Activated CD8-positive, alpha-beta memory T cell treated with anti-CD3 and anti-CD28 coated beads, Interleukin-2, amount 10 ng/mL, durations not matched to agents 7 days and 5 days (primary cell): ENCODE results near the gene RCAN3. TPM values are rescaled to one million over a fixed set of nuclear protein-coding genes. Genes with fewer than 3 reads are reported as not detected.

Experiments
- ATAC-seq: fragments of 150-1000 bp; cut with Tn5 transposase; one replicate; pipeline ENCODE4 v1.10.0; 2021; ENCODE audit warnings: moderate library complexity
- CTCF ChIA-PET: fragments of 350-600 bp; sonication (Branson Sonifier 250); formaldehyde crosslinking; loops from one replicate; lab custom pipeline; 2021; ENCODE audit warnings: antibody characterized with exemption; lab: Charles Lee
- DNase-seq: peaks from one replicate; pipeline ENCODE4 v3.0.0-alpha.2; 2020
- H3K27ac Mint-ChIP-seq: one replicate; pipeline ENCODE4 v1.8.0; 2021; ENCODE audit warnings: mild to moderate bottlenecking, mixed read lengths
- H3K27me3 Mint-ChIP-seq: one replicate; pipeline ENCODE4 v1.8.0; 2021; ENCODE audit warnings: mixed read lengths
- H3K36me3 Mint-ChIP-seq: one replicate; pipeline ENCODE4 v1.8.0; 2021; ENCODE audit warnings: mild to moderate bottlenecking, mixed read lengths
- H3K4me1 Mint-ChIP-seq: one replicate; pipeline ENCODE4 v1.8.0; 2021; ENCODE audit warnings: mixed read lengths
- H3K4me3 Mint-ChIP-seq: one replicate; pipeline ENCODE4 v1.8.0; 2021; ENCODE audit warnings: mild to moderate bottlenecking, moderate library complexity, mixed read lengths
- H3K9me3 Mint-ChIP-seq: one replicate; pipeline ENCODE4 v1.8.0; 2022; ENCODE audit warnings: low read depth, mixed read lengths
- total RNA-seq, 2 experiments: library from RNA; stranded (reverse); gene quantifications; one replicate each; pipeline ENCODE4 v1.2.3, GENCODE V29; 2021

The RCAN3 gene
- total RNA-seq, 2 experiments from 2014 or later, result 23.9 to 30.6 TPM

DNA sequence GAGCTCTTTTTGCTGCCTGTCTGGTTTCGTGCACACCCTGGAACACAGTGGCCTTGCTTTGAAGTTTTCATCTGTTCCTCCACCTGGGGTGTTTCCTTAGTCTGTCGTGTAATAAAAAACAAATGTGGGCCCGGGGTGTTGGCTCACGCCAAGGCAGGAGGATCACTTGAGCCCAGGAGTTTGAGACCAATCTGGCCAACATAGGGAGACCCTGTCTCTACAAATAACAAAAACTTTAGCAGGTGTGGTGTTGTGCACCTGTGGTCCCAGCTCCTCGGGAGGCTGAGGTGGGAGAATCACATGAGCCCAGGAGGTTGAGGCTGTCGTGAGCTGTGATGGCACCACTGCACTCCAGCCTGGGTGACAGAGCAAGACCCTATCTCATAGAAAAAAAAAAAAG, 57.7 kb downstream of the RCAN3 start:
- DNase-seq (no peak), ATAC-seq (no peak)
- Mint-ChIP-seq H3K4me3 (no peak overlapping the region), H3K36me3 (no peaks in the 10 kb centered on the region), H3K27me3 (peaks cover 41% of the 10 kb centered on the region), H3K4me1 (peaks cover 14% of the 10 kb centered on the region), H3K27ac (no peak overlapping the region), H3K9me3 (no peaks in the 10 kb centered on the region)
- CTCF ChIA-PET, result interaction anchor here (1.0 to 6.1 kb wide), 2 partner anchors 19 to 27 kb away, joined by 4 to 21 read pairs; no protein-coding TSS in a partner anchor

DNA sequence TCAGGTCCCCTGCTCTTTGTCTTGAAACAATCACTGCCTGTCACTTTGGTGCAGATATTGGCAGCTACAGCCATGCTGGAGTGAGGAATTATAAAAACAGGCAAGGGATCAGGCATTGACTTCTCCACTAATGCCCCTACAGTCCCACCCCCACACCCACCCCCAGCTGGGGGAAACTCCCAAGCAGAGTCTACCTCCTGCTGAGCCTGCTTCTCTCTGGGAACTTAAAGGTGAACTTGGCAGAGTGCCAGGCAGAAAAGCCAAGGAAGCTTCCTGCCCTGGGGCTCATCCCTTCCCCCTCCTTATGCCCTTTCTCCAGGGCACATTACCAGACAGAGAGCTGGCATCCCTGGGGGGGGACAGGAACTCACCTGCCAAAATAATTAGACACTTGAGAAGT, 60.0 kb downstream of the RCAN3 start:
- no peak overlapping the region for H3K4me3 Mint-ChIP-seq
- H3K27me3 Mint-ChIP-seq, result peaks cover 24% of the 10 kb centered on the region
- DNase-seq (no peak), ATAC-seq (no peak)
- H3K27ac Mint-ChIP-seq, result no peak overlapping the region
- H3K9me3 Mint-ChIP-seq, result no peaks in the 10 kb centered on the region
- peaks cover 7% of the 10 kb centered on the region for H3K4me1 Mint-ChIP-seq
- CTCF ChIA-PET, result interaction anchor here (1.0 to 6.1 kb wide), 3 partner anchors 25 to 408 kb away, joined by 3 to 21 read pairs (median 4); no protein-coding TSS in a partner anchor
- H3K36me3 Mint-ChIP-seq, result no peaks in the 10 kb centered on the region

DNA sequence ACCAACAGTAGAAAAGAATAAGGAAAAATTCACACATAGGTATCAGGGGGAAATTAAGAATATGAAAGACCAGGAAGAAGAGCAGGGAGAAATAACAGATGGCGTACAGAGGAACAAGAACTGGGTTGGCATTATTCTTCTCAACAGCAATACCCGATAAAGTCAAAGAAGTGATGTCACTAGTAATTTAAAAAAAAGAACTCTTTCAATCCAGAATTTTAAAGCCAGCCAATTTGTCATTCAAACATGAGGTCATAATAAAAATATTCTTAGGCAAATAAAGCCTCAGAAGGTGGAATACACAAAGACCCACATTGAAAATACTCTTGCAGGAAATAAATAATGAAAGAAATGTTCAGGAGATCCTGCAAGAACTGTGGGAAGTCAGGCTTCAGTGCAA, 62.1 kb downstream of the RCAN3 start:
- no peak for DNase-seq
- peaks cover 2% of the 10 kb centered on the region for H3K4me1 Mint-ChIP-seq
- H3K9me3 Mint-ChIP-seq, result no peaks in the 10 kb centered on the region
- no peak overlapping the region for H3K27ac Mint-ChIP-seq
- peaks cover 20% of the 10 kb centered on the region for H3K27me3 Mint-ChIP-seq
- H3K4me3 Mint-ChIP-seq, result no peak overlapping the region
- H3K36me3 Mint-ChIP-seq, result no peaks in the 10 kb centered on the region
- CTCF ChIA-PET, result interaction anchor here (0.6 to 6.1 kb wide), 5 partner anchors 10 to 327 kb away, joined by 3 to 21 read pairs (median 3); no protein-coding TSS in a partner anchor
- ATAC-seq, result no peak

DNA sequence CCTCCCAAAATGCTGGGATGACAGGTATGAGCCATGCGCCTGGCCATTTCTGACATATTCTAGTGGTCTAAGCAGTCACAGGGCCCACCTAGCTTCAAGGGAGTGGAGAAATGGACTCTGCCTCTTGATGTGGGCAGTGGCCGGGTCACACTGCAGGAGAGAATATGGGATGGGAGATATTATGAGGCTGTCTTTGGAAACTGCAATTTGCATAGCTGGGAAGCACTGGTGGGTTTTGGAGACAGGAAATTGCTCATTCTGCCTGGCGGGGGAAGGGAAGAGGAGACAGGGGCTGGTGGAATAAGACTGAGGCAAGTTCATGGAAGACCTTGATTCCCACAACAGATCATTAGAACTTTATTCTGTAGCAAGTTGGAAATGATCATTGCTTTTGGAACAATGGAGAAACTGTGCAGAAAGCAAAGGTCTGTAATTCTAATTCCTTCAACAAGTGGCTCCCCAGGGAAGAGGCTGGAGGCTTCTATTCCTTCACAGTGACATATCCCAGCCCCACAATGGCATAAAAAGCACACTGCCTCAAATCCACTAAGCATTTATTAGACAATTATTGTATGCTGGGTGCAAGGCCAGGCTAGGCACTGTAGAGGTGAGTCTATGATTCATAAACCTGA, 63.7 kb downstream of the RCAN3 start:
- no peak overlapping the region for H3K4me3 Mint-ChIP-seq
- ATAC-seq, result no peak
- DNase-seq, result no peak
- H3K36me3 Mint-ChIP-seq, result no peaks in the 10 kb centered on the region
- no peak overlapping the region for H3K27ac Mint-ChIP-seq
- peaks cover 2% of the 10 kb centered on the region for H3K4me1 Mint-ChIP-seq
- peaks cover 13% of the 10 kb centered on the region for H3K27me3 Mint-ChIP-seq
- CTCF ChIA-PET, result interaction anchor here (6.1 kb wide), 1 partner anchor 21 kb away, joined by 21 read pairs; no protein-coding TSS in a partner anchor
- no peaks in the 10 kb centered on the region for H3K9me3 Mint-ChIP-seq

DNA sequence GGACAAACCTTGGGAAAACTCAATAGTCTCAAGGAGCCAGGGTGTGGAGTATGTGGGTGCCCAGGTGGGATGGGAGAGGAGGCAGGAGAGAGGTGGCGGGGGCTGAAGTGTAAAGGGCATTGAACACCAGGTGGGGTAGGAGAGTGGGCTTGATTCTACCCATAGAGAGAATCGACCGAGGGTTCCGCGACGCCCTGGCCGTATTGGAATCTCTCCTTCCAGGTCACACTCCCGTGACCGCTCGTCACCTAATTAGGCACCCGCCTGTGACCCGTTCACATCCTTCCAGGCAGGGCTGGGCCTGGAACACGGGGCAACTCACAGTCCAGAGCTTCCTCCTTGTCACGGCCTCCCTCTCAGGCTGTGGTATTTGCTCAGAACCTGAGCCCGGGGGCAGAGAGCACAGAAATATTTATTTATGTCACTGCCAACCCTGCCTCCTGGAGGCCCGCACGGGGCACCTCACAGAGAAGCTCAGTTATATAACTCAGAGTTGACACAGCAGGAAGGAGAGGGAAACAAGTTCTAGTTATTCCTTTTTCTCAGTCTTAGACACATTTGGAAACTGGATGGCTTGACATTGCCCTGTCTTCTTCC, 65.3 kb downstream of the RCAN3 start:
- Mint-ChIP-seq H3K4me3 (no peak overlapping the region), H3K36me3 (no peaks in the 10 kb centered on the region), H3K27me3 (peaks cover 7% of the 10 kb centered on the region), H3K4me1 (peaks cover 12% of the 10 kb centered on the region), H3K9me3 (no peaks in the 10 kb centered on the region), H3K27ac (no peak overlapping the region)
- no peak for ATAC-seq
- no peak for DNase-seq
- CTCF ChIA-PET, result no interaction called here

DNA sequence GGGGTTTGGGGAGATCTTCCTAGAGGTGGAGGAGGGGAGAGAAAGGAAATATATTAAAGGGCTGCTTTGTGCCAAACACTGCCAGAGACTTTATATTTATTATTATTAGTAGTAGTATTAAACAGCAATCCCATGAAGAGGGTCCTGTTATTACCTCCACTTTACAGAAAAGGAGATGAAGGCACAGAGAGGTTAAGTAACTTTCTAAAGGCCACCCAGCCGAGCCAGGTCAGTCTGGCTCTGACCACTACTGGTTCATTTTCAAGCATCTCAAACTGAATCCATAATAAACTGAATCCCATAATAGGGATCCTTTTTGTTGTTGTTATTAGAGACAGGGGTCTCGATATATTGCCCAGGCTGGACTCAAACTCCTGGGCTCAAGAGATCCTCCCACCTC, 65.8 kb downstream of the RCAN3 start:
- Mint-ChIP-seq H3K27me3 (peaks cover 7% of the 10 kb centered on the region), H3K4me1 (peaks cover 15% of the 10 kb centered on the region), H3K9me3 (no peaks in the 10 kb centered on the region), H3K27ac (no peak overlapping the region), H3K4me3 (no peak overlapping the region), H3K36me3 (no peaks in the 10 kb centered on the region)
- DNase-seq, result no peak
- CTCF ChIA-PET, result no interaction called here
- ATAC-seq, result no peak

DNA sequence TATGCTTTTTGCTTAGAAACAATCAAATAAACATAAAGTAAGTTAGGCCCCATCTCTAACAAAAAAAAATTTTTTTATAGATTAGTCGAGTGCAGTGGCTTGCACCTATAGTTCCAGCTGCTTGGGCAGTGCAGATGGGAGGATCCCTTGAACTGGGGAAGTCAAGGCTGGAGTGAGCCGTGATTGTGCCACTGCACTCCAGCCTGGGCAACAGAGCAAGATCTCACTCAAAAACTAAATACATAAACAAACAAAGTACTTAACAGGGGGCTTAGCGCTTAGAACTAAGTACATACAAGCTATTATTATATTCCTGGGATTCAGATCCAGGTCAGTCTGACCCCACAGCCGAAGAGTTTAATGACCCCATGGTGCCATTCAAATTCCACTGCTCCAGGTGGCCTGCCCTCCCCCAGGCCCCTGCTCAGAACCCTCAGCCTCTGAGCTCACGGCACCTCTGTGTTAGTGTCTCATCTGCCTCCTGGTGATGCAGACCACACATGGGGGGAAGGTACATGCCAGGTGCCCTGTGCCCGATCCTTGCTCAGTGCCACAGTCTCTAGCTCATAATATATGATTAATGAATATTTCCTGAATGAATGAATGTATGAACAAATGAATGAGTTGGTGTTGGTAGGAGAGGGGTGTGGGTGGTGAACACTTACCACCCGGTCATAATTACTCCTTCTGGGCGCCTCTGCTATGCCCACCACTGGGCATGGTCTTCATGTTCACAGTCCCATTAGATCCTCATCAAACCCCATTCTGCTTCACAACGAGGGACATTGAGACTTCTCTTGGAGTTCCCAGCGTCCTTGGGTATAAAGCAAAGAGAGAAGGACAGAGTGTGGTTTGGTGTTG, 67.9 kb downstream of the RCAN3 start:
- DNase-seq (no peak), ATAC-seq (no peak)
- H3K27ac Mint-ChIP-seq, result no peak overlapping the region
- peaks cover 15% of the 10 kb centered on the region for H3K4me1 Mint-ChIP-seq
- H3K9me3 Mint-ChIP-seq, result no peaks in the 10 kb centered on the region
- no peaks in the 10 kb centered on the region for H3K27me3 Mint-ChIP-seq
- no peaks in the 10 kb centered on the region for H3K36me3 Mint-ChIP-seq
- H3K4me3 Mint-ChIP-seq, result no peak overlapping the region
- CTCF ChIA-PET, result interaction anchor here (1.2 kb wide), 1 partner anchor 17 kb away, joined by 4 read pairs; no protein-coding TSS in a partner anchor

DNA sequence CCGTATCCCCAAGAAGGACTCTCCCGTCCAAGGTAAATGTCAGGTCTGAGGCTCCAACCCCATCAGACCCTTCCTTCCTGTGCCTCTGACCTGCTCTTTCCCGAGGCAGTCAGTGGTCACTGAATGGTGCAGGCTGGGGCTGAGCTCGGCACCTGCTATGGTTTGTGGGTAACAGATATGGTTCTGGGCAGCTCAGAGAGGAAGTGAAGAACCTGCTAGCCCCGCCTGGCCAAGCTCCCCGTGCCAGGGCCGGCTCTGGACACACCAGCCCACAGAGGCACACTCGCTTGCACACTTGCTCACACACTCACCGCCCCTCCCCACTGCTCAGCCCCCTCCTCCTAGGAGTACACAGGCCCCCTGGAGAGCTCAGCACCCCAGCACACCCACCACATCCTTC, 69.7 kb downstream of the RCAN3 start:
- Mint-ChIP-seq H3K27me3 (no peaks in the 10 kb centered on the region), H3K27ac (no peak overlapping the region), H3K4me3 (no peak overlapping the region), H3K4me1 (peaks cover 13% of the 10 kb centered on the region), H3K9me3 (no peaks in the 10 kb centered on the region), H3K36me3 (no peaks in the 10 kb centered on the region)
- ATAC-seq, result peak; percentile 33
- CTCF ChIA-PET, result interaction anchor here (1.1 to 1.2 kb wide), 3 partner anchors 12 to 31 kb away, joined by 3 to 9 read pairs (median 5); no protein-coding TSS in a partner anchor
- no peak for DNase-seq

DNA sequence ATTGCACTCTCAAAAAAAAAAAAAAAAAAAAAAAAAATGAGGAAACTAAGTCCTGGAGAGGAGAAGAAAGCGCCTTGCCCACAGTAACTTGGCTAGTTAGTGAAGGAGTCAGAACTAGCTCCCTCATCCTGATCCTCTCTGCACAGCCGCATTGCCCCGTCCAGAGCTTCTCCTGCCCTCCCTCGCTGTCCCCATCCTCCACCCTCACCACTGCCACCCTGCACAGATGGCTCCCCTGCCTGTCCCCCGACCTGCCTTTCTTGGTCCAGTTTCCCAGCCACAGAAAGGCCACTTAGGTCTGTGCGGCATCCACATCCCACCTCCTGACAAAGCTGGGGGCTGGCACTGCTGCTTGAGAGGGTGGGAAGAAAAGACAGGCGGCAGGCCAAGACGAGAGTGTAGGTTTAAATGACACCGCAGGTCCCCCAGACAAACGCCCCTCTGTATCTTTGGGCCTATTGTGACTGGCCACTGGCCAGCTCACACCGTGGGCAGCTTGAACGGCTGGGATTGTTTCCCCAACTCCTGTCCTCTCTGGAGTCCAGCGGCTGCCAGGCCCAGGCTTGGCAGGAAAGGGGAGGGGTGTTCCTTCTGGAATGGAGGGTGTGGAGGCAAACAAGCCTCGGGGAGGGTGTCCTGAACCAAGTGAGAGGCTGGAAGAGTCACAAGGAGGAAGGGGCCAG, 73.4 kb downstream of the RCAN3 start:
- Mint-ChIP-seq H3K36me3 (no peaks in the 10 kb centered on the region), H3K27ac (no peak overlapping the region), H3K4me1 (peaks cover 13% of the 10 kb centered on the region), H3K9me3 (no peaks in the 10 kb centered on the region), H3K4me3 (no peak overlapping the region), H3K27me3 (no peaks in the 10 kb centered on the region)
- no peak for ATAC-seq
- DNase-seq, result no peak
- CTCF ChIA-PET, result interaction anchor here (0.7 to 2.0 kb wide), 2 partner anchors 11 kb away, joined by 3 to 12 read pairs; no protein-coding TSS in a partner anchor

DNA sequence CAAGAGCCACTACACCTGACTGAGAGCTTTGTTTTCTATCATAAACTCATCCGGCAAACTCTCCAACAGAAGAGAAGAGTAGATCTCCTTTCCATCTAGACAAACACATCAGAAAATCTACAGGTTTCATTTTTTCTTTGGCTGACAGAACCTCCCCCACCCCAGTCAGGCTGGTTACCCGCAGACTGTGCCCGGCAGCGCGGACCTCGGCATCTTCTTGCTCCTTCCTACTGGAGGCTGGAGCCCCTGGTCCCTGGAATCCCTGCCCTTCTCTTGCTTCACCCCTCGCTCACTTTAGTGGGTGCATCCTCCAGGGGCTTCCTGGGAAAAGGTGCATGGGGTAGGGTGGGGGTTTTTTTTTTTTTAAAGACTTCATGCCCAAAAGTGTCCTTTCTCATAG, 76.2 kb downstream of the RCAN3 start:
- no peak for DNase-seq
- H3K27me3 Mint-ChIP-seq, result no peaks in the 10 kb centered on the region
- CTCF ChIA-PET, result interaction anchor here (0.9 to 1.5 kb wide), 2 partner anchors 8 to 37 kb away, joined by 3 to 6 read pairs; no protein-coding TSS in a partner anchor
- H3K4me1 Mint-ChIP-seq, result no peaks in the 10 kb centered on the region
- H3K27ac Mint-ChIP-seq, result no peak overlapping the region
- H3K36me3 Mint-ChIP-seq, result no peaks in the 10 kb centered on the region
- no peaks in the 10 kb centered on the region for H3K9me3 Mint-ChIP-seq
- no peak overlapping the region for H3K4me3 Mint-ChIP-seq
- ATAC-seq, result no peak

DNA sequence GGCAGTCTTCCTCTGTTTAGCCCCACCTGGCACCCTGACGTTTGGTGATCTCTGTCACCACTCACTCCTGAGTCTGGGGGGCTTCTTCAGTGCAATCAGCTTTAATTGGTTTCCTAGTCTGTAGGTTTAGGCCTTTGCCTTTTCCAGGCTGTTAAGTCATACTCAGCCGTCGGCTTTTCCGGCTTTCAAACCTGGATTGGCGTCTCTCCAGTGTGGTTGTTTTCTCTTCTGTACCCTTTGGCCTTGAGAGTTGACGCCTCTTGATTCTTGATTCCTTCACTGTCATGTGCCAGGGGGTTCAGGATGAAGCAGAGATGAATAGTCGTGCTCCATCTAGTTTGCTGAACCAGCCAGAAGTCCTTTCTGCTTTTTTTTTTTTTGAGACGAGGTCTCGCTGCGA, 78.1 kb downstream of the RCAN3 start:
- Mint-ChIP-seq H3K36me3 (no peaks in the 10 kb centered on the region), H3K27me3 (peaks cover 3% of the 10 kb centered on the region), H3K4me1 (peaks cover 5% of the 10 kb centered on the region), H3K27ac (no peak overlapping the region), H3K4me3 (no peak overlapping the region), H3K9me3 (no peaks in the 10 kb centered on the region)
- no peak for ATAC-seq
- CTCF ChIA-PET, result no interaction called here
- no peak for DNase-seq

DNA sequence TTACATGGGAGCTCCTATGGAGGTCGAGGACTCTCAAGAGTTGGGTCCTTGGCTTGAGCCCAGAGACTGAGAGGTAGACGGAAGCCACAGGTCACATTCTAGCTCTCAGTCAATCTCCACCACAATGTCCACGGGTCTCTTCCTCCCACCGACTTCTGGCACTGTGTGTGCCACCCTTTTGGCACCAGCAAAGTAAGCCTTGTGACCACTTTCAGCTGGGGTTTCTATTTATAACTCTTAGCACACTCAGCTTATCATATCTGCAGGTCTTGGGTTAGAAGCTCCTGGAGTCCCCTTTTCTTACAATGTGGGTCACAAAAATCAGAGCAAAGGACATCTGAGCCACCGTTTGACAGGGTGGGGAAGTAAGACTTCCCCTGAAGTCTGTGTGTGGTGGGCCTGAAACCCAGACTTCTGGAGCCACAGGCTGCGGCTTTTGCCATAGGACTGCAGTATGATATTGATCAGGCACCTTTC, 81.6 kb downstream of the RCAN3 start:
- ATAC-seq, result no peak
- H3K4me1 Mint-ChIP-seq, result peaks cover 10% of the 10 kb centered on the region
- no peak overlapping the region for H3K4me3 Mint-ChIP-seq
- CTCF ChIA-PET, result interaction anchor here (0.8 to 3.1 kb wide), 5 partner anchors 12 to 192 kb away, joined by 3 to 11 read pairs (median 3); partner anchors contain the start of gene NIPAL3
- DNase-seq, result no peak
- H3K36me3 Mint-ChIP-seq, result no peaks in the 10 kb centered on the region
- no peak overlapping the region for H3K27ac Mint-ChIP-seq
- peaks cover 7% of the 10 kb centered on the region for H3K27me3 Mint-ChIP-seq
- H3K9me3 Mint-ChIP-seq, result no peaks in the 10 kb centered on the region
